Hepatocyte (in vitro differentiated cells): ENCODE results near the gene FAT1. TPM values are rescaled to one million over a fixed set of nuclear protein-coding genes. Genes with fewer than 3 reads are reported as not detected.

Experiments used
- DNase-seq: peaks from one replicate; pipeline ENCODE4 v3.0.0-alpha.2; 2016; ENCODE audit warnings: low spot score
- H2AFZ ChIP-seq: fragments of 200-600 bp; sonication (generic); 2 replicates; pipeline ENCODE4 v1.6.0; 2016; ENCODE audit warnings: antibody characterized with exemption, mild to moderate bottlenecking
- H3K27ac ChIP-seq: fragments of 200-600 bp; sonication (generic); 2 replicates; pipeline ENCODE4 v1.5.1; 2016; ENCODE audit warnings: mild to moderate bottlenecking
- H3K27me3 ChIP-seq: fragments of 200-600 bp; sonication (generic); 2 replicates; pipeline ENCODE4 v1.6.1; 2016
- H3K36me3 ChIP-seq: fragments of 200-600 bp; sonication (generic); replicated peaks from 2 replicates; pipeline ENCODE4 v1.5.1; 2016; ENCODE audit warnings: low read depth; ENCODE audit not compliant: insufficient read depth
- H3K4me1 ChIP-seq: fragments of 200-600 bp; sonication (generic); 2 replicates; pipeline ENCODE4 v1.5.1; 2016; ENCODE audit warnings: mild to moderate bottlenecking, moderate library complexity; ENCODE audit not compliant: insufficient read depth
- H3K4me2 ChIP-seq: fragments of 200-600 bp; sonication (generic); 2 replicates; pipeline ENCODE4 v1.6.0; 2016
- H3K4me3 ChIP-seq: fragments of 200-600 bp; sonication (generic); 2 replicates; pipeline ENCODE4 v1.5.1; 2016; ENCODE audit warnings: mild to moderate bottlenecking
- H3K79me2 ChIP-seq: fragments of 200-600 bp; sonication (generic); 2 replicates; pipeline ENCODE4 v1.6.0; 2017; ENCODE audit warnings: mild to moderate bottlenecking
- H3K9me2 ChIP-seq: fragments of 200-600 bp; sonication (generic); replicated peaks from 2 replicates; pipeline ENCODE4 v1.6.0; 2017; ENCODE audit warnings: mild to moderate bottlenecking; ENCODE audit not compliant: insufficient read depth
- H3K9me3 ChIP-seq: fragments of 200-600 bp; sonication (generic); 2 replicates; pipeline ENCODE4 v1.5.1; 2016; ENCODE audit warnings: low read depth, mild to moderate bottlenecking
- H4K20me1 ChIP-seq: fragments of 200-600 bp; sonication (generic); 2 replicates; pipeline ENCODE4 v1.6.0; 2016; ENCODE audit warnings: mild to moderate bottlenecking; ENCODE audit not compliant: insufficient read depth, poor library complexity, severe bottlenecking
- EZH2 ChIP-seq: fragments of 200-600 bp; sonication (generic); IDR thresholded peaks from 2 replicates; pipeline ENCODE4 v1.6.1; 2016; ENCODE audit warnings: antibody characterized with exemption, mild to moderate bottlenecking, borderline replicate concordance
- EZH2phosphoT487 ChIP-seq: fragments of 200-600 bp; sonication (generic); IDR thresholded peaks from one replicate; pipeline ENCODE4 v1.6.1; 2018; ENCODE audit warnings: antibody characterized with exemption, mild to moderate bottlenecking, low read depth, moderate library complexity; ENCODE audit not compliant: unreplicated experiment, severe bottlenecking
- WGBS: methylation state at CpG from one replicate; pipeline ENCODE4 v1.1.6; 2016; ENCODE audit warnings: low lambda C conversion rate; ENCODE audit errors: missing lambda C conversion rate; 5-methylcytosine and 5-hydroxymethylcytosine counted together
- polyA plus RNA-seq: library from polyadenylated mRNA; unstranded; fragments of >200 nt; fragmentation: Nextera tagmentation; extraction: Ambion mirVana; gene quantifications from 2 replicates; pipeline ENCODE4 v1.2.1, GENCODE V29; 2016
- total RNA-seq: library from RNA; depleted of rRNA; stranded (reverse); fragments of >200 nt; gene quantifications from 2 replicates; pipeline ENCODE4 v1.2.3, GENCODE V29; 2014
- TF ChIP-seq, protein P1 (sequence below): fragments of 200-600 bp; sonication (generic); IDR thresholded peaks from 2 replicates; pipeline ENCODE4 v1.5.1; 2016; ENCODE audit warnings: antibody characterized with exemption, mild to moderate bottlenecking; ENCODE audit not compliant: poor library complexity

FAT1 gene
- total and polyA plus RNA-seq, 2 experiments from 2014 or later, result 33.9 to 168 TPM

DNA sequence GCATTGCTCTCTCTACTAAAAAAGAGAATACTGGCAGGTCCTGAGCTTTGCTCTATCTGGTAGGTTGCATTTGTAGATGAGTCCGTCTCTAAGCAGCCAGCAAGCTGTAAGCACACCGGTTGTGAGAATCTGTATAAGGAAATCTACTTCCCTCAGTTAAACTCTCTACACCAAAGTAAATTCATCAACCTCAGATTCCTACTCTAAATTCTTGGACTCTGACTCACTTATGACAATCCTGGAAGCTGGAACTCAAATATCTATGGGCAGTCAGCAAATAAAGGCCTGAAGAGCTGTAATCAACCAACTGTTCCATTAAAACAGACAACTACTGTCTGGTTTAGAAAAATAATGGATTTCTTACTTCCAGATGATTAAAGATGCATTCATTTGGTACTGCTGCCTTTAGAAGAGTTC lies 37.9 kb downstream of the FAT1 start:
- no peaks in the 10 kb centered on the region for H3K27me3 ChIP-seq
- H3K36me3 ChIP-seq, result no peaks in the 10 kb centered on the region
- H3K4me2 ChIP-seq, result peak overlapping the region; percentile 67
- no peaks in the 10 kb centered on the region for H3K9me2 ChIP-seq
- no peaks in the 10 kb centered on the region for H3K9me3 ChIP-seq
- H3K4me3 ChIP-seq, result no peak overlapping the region
- H2AFZ ChIP-seq, result no peak overlapping the region
- 23% methylated on average over 2 of the region's 2 CpGs for WGBS
- peaks cover 37% of the 10 kb centered on the region for H3K4me1 ChIP-seq
- H4K20me1 ChIP-seq, result peaks cover 48% of the 10 kb centered on the region
- peak overlapping the region; percentile 68 for H3K27ac ChIP-seq
- DNase-seq, result peak; percentile 55
- peaks cover 82% of the 10 kb centered on the region for H3K79me2 ChIP-seq
- TF ChIP-seq, protein P1, sequence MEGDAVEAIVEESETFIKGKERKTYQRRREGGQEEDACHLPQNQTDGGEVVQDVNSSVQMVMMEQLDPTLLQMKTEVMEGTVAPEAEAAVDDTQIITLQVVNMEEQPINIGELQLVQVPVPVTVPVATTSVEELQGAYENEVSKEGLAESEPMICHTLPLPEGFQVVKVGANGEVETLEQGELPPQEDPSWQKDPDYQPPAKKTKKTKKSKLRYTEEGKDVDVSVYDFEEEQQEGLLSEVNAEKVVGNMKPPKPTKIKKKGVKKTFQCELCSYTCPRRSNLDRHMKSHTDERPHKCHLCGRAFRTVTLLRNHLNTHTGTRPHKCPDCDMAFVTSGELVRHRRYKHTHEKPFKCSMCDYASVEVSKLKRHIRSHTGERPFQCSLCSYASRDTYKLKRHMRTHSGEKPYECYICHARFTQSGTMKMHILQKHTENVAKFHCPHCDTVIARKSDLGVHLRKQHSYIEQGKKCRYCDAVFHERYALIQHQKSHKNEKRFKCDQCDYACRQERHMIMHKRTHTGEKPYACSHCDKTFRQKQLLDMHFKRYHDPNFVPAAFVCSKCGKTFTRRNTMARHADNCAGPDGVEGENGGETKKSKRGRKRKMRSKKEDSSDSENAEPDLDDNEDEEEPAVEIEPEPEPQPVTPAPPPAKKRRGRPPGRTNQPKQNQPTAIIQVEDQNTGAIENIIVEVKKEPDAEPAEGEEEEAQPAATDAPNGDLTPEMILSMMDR, result no peak
- TF ChIP-seq EZH2 (no peak), EZH2phosphoT487 (no peak)

DNA sequence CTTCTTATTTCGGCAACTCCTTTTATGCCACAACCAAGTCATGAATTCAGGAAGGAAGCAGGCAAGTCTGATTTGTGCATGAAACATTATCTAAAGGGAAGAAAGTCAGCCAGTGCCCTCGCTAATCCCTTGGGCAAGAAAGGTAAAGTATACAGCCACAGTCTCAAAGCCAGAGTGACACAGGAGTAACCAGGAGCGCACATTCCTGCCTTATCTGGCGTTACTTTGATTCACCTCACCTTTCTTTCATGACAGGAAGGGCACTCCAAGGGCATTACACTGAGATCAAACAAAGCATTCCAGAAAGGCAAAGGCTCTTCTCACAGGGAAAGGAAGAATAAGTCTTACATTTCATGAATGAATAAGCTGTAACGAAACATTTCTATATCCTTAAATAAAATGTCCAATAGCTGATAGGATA lies 38.8 kb downstream of the FAT1 start:
- Histone ChIP-seq H3K4me1 (peaks cover 37% of the 10 kb centered on the region), H3K27ac (peak overlapping the region; percentile 68), H3K9me3 (no peaks in the 10 kb centered on the region), H3K27me3 (no peaks in the 10 kb centered on the region), H3K9me2 (no peaks in the 10 kb centered on the region), H3K4me3 (no peak overlapping the region), H2AFZ (no peak overlapping the region), H3K36me3 (no peaks in the 10 kb centered on the region), H3K79me2 (peaks cover 82% of the 10 kb centered on the region), H3K4me2 (peak overlapping the region; percentile 67), H4K20me1 (peaks cover 52% of the 10 kb centered on the region)
- 41% methylated on average over 5 of the region's 5 CpGs for WGBS
- peak; percentile 65 for TF ChIP-seq EZH2phosphoT487
- TF ChIP-seq, protein P1, result no peak
- DNase-seq, result peak; percentile 53

DNA sequence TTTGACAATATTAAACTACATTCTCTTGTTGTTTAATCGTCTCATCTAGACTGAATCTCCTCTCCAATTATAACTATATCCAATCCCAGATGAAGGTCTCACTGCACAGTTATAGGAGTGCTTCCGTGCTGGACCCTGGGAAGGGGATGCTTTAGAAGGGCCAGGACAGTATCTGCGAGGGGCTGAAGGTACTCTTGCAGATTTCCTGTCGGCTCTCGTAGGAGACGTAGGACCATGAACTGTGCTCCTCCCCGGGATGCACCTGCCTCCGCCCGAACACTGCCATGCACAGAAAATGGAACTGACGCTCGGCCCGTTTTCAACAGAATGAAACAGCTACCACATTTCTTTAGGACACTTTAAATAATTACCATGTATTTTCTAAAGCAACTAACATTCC lies 39.4 kb downstream of the FAT1 start:
- peaks cover 36% of the 10 kb centered on the region for H3K4me1 ChIP-seq
- 78% methylated on average over 12 of the region's 12 CpGs for WGBS
- no peak overlapping the region for H3K4me3 ChIP-seq
- H3K36me3 ChIP-seq, result no peaks in the 10 kb centered on the region
- H2AFZ ChIP-seq, result no peak overlapping the region
- H4K20me1 ChIP-seq, result peaks cover 52% of the 10 kb centered on the region
- H3K27me3 ChIP-seq, result no peaks in the 10 kb centered on the region
- no peaks in the 10 kb centered on the region for H3K9me2 ChIP-seq
- H3K9me3 ChIP-seq, result no peaks in the 10 kb centered on the region
- DNase-seq, result no peak
- TF ChIP-seq EZH2, result no peak
- TF ChIP-seq, protein P1, result no peak
- H3K4me2 ChIP-seq, result peak overlapping the region; percentile 67
- H3K27ac ChIP-seq, result peak overlapping the region; percentile 68
- peaks cover 82% of the 10 kb centered on the region for H3K79me2 ChIP-seq

DNA sequence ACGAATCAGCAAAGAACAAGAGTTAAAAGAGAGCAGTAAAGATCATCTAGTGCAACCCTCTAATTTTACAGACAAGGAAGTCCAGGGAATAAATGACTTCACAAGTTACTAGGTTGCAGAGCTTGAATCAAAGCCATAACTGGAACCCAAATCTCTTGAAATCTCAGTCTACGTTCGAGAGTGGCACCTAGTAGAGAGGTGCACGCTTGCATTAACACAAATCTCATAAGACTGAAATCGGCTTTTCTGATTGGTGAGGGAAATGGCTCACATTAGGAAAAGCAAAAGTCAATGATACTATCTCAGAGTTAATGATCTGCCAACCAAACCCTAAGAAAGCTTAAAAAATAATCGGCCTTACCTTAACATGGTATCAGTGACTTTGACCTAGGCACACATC lies 43.0 kb downstream of the FAT1 start:
- no peak for DNase-seq
- Histone ChIP-seq H3K27me3 (no peaks in the 10 kb centered on the region), H2AFZ (no peak overlapping the region), H3K27ac (no peak overlapping the region), H3K9me2 (no peaks in the 10 kb centered on the region), H4K20me1 (peaks cover 51% of the 10 kb centered on the region), H3K4me2 (peak overlapping the region; percentile 6), H3K4me3 (no peak overlapping the region), H3K9me3 (no peaks in the 10 kb centered on the region), H3K36me3 (no peaks in the 10 kb centered on the region), H3K4me1 (peaks cover 21% of the 10 kb centered on the region), H3K79me2 (peaks cover 79% of the 10 kb centered on the region)
- 81% methylated on average over 6 of the region's 6 CpGs for WGBS
- TF ChIP-seq, protein P1, result no peak
- no peak for TF ChIP-seq EZH2phosphoT487
- TF ChIP-seq EZH2, result no peak
